Daoy (cell line): ENCODE results near the gene SPRED3. TPM values are rescaled to one million over a fixed set of nuclear protein-coding genes. Genes with fewer than 3 reads are reported as not detected.

Experiments
- DNase-seq: peaks from one replicate; pipeline ENCODE4 v3.0.0-alpha.2; 2015; ENCODE audit warnings: low read depth
- total RNA-seq: library from RNA; depleted of rRNA; stranded (reverse); fragments of >200 nt; shearing (Covaris generic); gene quantifications from 2 replicates; pipeline ENCODE4 v1.2.3, GENCODE V29; 2014

SPRED3 gene
- total RNA-seq, 1 experiment from 2014 or later: 0.91 TPM

DNA sequence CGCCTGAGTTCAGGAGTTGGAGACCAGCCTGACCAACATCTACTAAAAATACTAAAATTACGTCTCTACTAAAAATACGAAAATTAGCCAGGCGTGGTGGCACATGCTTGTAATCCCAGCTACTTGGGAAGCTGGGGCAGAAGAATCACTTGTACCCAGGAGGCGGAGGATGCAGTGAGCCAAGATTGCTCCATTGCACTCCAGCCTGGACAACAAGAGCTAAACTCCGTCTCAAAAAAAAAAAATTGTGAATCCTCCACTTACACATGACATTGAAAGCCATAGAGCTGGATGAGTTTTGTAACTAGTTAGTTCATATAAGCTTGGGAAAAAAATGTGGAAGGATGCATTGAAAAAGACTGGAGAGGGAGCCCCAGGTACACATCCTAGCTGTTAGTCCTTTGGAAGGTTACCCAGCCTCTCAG lies 14.6 kb upstream of the SPRED3 start:
- DNase-seq: no peak

DNA sequence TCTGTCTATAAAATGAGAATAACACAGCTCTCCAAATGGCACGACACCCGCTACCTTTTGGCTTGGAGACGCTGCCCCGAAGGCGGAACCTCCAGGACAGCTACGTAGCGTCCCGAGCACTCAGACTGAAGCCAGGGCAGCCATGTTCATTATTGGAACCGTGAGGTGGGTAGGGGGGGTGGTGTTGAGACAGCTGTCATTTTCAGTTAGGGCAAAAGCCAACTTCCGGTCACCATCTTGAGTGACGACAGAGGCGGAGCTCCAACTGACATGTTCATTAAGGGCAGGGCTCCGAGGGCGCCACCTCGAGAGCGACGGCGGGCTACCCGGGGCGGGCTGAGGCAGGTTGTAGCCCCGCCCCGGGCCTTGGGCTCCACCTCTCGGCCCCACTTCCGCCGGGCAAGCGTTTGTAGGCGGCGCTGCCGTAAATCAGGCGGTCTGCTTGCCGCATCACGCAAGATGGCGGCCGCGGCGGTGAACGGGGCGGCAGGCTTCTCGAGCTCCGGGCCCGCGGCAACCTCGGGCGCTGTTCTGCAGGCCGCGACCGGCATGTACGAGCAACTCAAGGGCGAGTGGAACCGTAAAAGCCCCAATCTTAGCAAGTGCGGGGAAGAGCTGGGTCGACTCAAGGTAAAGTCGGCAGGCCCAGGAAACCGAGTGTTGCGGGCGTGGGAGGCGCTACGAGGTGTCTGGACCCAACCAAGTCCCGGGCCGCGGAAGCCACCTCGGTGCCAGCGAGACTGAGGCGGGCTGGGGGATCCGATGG lies 14.0 kb upstream of the SPRED3 start, which contains the start of gene PSMD8:
Gene PSMD8, plus strand, starts transcription at position 240 of the 766 bp plus-strand sequence. Its CDS starts 31 bp downstream, at position 271.
- peak; percentile 99 for DNase-seq

DNA sequence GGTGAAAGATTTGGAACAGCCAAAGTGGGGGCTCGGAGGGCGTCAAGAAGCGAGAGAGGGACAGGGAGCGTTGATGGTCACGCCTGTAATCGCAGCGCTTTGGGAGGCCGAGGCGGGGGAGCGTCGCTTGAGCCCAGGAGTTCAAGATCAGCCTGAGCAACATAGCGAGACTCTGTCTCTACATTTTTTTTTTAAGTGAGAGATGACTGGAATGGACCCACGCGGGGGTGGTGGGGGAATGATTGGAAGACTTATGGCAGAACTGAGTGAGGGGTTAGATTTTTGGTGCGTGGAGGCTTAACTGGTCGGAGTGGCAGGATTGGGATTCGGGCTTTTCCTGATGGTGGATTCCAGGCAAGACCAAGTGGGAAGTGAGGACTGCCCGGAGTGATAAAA lies 13.4 kb upstream of the SPRED3 start:
- no peak for DNase-seq

DNA sequence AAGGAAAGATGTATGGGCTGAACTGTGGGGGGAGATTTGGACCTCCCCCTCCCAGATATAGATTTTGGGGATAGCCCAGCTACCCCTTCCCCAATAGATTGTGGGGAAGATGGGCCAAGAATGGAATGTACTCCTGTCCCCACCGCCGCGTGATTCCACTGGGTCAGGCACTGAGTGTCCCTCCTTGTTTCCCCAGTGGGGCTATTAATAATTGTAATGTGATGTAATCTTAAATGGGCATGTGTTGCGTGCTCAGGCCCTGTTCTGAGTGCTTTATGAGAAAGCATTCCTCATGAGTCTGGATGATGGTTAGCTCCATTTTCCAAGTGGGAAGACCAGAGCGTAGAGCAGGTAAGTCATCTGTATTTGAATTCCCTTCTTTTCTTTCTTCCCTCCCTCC lies 12.7 kb upstream of the SPRED3 start:
- DNase-seq: no peak

DNA sequence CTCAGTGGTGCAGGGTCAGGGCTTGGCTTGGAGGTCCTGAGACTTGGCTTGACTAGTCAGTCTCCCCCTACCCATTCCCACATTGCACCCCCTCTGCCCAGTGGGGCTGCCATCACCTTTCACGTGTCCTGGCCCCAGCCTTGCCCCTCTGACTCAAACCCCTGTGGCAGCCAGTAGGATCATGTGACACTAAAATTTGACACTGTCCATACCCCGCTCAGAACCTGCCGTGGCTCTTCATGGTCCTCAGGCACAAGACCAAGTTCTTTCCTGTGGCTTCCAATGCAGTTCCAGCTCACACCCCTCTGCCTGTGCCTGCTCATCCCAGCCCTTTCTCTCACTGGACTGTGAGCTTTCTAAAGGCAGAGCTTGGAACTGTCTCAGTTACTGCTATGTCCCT lies 11.9 kb upstream of the SPRED3 start:
- DNase-seq: no peak

DNA sequence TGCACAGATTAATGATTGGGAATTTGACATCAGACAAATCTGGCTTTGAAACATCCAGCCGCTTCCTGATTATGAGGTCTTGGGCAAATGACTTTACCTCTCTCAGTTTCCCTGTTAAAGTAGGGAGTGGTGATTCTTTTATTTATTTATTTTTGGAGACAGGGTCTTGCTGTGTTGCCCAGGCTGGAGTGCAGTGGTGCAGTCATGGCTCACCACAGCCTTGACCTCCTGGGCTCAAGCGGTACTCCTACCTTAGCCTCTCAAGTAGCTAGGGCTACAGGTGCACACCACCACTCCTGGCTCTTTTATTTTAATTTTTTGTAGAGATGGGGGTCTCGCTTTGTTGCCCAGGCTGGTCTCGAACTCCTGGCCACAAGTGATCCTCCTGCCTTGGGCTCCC lies 11.4 kb upstream of the SPRED3 start:
- no peak for DNase-seq

DNA sequence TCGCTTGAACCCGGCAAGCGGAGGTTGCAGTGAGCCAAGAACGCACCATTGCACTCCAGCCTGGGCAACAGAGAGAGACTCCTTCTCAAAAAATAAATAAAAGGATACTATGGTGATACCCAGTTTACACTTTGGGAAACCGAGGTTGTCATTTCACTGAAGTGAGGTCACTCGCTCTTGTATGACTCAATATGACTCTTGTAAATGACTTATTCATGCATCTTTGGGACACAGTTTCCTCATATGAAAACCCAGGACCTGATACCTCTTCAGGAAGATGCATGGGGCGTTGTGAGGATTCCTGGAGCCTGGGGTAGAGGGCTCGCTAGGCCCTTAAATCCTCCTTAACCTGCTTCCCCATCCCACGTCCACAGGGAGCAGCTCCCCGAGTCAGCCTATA lies 9.6 kb upstream of the SPRED3 start:
- DNase-seq: no peak

DNA sequence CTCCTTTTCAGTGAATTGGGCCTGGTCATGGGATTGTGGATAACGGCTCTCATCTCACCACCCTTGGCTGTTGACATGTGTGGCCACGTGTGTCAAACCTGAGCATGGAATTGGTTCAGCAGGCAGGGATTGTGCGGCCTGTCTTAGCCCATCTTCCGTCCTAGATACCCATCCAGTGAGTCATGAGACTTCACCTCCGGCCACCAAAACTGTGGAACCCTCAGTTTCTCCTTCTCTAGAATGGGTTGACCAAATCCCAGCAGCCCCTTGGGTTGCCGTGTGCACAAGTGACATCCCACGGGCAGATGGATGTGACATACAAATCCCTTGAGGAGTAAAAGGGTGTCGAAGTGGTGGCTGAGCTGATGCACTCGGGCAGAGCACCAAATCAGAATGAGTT lies 7.4 kb upstream of the SPRED3 start:
- no peak for DNase-seq

DNA sequence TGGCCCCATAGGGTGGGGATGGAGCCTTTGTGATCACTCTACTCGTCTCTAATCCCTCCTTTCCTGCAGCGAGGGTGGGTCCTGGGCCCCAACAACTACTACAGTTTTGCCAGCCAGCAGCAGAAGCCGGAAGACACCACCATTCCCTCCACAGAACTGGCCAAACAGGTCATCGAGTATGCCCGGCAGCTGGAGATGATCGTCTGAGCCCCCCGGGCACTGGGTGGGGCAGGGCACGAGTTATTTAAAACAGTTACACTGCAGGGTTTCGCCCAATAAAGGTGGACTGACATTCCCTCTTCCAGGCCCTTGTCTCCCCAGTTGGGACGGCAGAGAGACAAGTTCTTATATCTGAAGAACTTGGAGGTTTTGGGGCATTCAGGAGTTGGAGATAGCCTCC lies 5.3 kb upstream of the SPRED3 start:
- no peak for DNase-seq

DNA sequence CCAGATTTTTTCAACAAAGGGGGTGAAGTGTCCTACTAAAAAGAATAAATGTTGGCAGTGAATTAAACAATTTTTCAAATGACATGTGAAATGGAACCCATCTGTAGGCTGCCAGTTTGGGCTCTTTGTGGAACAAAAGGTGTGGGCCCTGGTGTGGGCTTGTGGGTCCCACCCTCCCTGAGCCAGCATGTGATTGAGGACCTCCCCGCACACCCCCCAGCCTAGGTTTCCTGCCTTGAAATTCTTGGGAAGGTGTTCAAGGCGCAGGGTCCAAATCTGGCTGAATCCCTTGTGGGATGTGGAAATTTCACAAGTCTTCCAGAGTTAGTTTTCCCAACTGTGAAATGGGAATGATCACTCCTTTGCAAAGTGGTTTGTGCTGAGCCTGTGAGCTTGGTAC lies 4.8 kb upstream of the SPRED3 start:
- DNase-seq: no peak

DNA sequence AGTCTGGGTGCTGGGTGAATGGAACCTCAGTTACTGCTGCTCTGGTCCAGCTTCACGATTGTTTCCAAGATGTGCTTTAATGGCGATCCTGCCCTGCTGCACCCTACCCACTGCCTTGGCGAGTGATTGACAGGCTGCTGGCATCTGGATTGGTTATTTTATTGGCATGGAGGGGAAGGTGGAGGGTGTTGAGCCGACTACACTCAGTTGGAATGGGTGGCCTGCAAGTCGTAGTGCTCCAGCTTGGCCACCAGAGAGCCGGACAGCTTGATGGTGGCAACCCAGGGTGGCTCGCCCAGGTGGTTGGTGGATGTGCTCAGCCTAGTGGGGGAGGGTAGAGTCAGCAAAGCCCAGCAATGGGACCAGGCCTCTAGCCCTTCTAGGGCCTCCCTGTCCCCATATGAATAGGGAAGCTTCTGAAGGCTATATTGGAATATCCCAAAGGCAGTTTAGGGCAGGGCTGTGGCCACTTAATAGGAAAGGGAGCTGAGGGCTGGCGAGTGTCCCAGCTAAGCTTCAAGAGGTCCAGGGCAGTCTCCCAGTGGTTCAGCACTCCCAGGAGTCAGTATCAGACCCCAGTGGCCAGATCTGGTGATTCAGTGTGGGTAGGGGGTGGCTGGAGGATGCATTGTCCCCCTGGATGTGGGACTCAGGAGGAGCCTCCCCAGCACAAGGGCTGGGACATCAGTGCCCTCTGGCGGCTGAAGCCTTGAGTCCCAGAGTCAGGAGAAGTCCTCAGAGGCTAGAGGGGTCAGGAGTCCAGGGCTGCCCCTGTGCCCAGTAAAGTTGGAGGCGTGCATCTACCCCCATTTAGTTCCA lies 4.1 kb upstream of the SPRED3 start:
- peak; percentile 51 for DNase-seq

DNA sequence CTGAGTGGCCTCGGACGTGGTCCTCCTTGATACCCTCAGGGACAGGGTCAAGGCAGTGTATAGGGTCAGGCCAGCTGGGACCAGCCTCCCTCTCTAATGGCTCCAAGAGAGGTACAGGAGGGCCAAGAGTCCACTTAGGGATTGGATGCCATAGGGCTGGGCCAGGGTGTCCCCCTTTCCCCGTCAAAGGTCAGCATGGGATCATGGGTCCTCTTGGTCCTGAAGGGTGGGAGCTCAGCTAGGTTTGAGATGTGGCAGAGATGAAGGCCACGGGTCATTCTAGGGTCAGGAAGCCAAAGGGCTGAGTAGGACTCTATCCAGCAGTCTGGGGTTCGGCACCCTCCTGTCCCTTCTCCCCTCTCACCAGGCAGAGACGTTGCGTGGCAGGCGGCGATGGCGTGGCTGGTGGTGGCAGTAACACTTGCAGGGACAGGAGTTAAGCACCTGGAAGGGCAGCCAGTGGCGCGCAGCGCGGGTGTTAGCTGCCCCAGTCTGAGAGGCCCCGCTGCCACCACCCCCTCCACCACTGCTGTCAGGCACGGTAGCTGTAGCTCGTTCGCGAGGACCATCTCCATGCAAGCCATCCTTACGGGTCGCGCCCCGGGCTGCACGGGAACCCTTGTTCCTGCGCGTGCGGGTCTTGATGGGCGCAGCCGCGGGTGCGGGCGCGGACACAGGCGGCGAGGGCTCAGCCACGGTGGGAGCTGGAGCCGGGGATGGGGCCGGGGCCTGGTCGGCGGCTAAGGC lies 3.3 kb upstream of the SPRED3 start:
- no peak for DNase-seq

DNA sequence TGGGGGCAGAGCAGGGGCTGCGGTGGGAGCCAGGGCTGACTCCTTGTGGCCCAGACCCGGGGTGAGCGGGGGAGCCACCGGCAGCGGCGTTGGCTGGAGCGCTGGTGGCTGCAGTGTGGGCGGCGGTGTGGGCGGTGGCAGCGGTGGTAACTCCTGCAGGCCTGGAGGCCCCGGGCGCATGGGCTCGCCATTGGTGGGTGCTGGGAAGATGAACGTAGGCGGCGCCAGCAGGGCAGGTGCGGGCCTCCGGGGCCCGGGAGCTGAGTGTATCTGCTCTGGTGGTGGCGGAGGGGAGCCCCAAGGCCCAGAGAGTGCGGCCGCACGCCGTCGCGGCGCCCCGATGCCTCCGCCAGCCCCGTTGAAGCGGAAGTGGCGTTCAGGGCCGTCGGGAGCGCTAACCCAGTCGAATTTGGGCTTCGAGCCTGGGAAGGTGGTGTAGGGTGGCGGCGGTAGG lies 2.7 kb upstream of the SPRED3 start:
- DNase-seq: no peak

DNA sequence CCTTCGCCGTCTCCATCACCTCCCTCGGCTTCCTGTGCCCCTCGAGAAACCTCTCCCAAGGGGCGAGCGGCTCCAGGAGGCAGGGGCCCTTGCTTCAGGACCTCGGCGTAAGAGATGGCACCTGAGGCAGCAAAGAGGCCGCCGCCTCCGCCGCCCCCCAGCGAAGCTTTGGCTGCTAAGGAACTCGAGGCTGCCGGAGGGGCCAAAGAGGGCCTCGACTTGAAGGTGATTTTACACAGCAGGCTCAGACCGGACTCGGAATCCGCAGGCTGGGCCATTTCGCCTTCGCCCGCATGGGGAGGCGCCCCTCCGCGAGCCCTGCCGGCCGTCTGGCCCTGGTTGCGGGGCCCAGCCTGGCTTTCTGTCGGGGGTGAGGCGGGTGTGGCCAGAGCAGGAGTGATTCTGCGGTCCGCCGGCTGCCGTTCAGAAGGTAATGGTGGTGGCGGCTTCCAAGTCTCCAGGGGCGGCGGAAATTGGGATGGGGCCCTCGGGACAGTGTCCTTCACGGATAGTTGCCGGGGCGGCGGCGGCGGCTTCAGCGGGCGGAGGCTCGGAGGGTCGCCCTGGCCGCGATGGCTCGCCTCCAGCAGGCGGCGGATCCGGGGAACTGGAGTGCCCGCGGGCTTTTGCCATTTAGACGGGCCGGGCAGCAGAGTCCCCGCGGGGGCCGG lies 2.1 kb upstream of the SPRED3 start:
- DNase-seq: no peak

DNA sequence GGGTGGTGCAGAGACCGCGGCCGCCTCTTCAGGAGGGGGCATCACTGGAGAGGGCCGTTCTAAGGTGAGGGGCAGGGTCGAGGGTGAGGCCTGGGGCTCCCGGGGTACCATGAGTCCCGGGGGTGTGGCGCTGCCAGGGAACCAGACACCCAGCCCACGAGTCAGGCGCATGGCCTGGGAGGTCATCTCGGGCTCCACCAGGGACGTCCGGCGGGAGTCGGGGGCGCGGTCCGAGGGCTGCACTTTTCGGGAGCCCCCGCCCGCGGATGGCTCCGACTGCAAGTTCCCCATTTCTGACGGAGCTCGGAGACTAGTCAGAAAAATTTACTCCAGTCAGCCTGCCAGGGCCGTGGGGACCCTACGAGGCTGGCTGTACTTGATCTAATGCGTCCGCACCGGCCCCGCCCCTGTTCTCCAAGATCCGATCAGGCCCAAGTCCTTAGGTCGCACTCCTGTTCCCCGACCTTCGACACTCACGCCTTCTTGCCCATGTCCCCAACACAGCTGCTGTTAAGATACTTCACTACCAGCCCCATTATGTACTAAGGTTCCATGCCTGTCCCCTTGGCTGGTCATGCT lies 1.4 kb upstream of the SPRED3 start:
- peak; percentile 43 for DNase-seq

DNA sequence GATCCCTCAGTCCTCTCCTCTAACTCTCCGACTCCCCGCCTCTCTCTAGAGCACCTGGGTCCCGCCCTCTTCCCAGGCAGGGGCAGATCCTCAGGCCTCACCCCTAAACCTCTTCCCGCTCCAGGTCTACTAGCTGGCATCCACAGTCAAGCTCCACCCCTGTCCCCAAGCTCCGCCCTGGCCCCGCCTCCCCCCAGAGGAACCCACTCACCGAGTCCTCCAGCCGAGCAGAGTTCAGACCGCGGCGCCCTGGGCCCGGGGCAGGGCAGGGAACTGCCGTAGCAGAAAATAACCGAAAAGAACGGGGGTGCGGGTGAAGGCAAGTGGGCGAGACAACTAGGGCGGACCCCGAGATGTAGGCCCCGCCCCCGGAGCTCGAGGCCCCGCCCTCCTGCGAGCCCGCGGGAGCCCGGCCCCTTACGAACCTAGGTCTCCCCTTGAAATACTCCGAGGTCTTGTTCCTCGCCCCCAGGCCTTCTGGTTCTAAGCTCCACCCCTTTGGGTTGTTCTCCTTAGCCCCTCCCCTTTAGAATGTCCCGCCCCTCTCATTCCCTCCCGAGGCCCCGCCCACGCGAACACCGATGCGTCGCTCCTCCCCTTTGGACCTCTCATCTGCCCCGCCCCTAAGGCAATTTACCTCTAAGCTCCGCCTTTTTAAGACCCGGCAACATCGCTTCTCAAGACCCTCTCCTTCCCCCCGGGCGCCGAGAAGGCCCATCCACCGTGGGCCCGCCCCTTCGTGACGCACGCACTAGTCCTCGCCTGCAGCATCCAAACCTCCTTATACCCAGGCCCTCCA lies 748 bp upstream of the SPRED3 start, which contains the start of gene GGN:
Gene GGN, minus strand, starts transcription at position 485 of the 799 bp plus-strand sequence. CDS start 773 bp downstream, outside the sequence.
- DNase-seq: peak; percentile 92

DNA sequence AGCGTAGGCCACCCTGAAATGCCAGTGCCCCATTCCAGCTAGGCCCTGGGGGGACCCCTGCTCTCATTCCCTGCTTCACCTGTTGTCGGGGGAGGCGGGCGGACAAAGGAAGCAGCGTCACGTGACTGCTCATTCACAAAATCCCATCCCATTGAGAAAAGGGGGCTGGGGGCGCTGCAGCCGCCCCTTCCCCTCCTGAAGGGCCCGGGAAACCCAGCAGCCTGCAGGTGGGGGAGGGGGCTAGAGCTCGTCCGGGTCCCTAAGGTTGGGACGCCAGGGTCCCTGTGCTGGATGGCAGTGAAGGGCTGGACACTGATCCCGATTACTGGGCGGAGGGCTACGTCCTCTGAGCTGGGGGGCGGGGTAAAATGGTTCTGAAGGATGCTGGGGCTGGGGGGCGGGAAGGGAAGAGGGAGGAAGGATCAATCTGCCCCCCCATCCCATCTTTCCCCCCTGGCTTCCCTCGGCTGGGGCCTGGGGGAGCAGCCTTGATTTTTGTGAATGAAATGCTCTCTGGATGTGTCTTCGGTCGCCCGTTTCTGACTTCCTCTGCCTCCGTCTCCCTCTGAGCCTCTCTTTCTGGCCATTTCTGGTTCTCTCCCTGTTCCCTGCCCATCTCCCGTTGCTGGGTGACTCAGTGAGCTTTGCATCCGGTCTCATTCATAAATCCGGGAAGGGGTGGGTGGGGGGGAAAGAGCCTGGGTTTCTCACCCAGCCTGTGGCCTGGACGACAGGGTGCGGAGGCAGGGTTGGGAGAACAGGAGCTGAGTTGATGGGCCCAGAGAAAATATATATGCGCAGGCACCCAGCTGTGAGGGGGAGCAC lies 816 bp downstream of the SPRED3 start:
- peak; percentile 86 for DNase-seq

DNA sequence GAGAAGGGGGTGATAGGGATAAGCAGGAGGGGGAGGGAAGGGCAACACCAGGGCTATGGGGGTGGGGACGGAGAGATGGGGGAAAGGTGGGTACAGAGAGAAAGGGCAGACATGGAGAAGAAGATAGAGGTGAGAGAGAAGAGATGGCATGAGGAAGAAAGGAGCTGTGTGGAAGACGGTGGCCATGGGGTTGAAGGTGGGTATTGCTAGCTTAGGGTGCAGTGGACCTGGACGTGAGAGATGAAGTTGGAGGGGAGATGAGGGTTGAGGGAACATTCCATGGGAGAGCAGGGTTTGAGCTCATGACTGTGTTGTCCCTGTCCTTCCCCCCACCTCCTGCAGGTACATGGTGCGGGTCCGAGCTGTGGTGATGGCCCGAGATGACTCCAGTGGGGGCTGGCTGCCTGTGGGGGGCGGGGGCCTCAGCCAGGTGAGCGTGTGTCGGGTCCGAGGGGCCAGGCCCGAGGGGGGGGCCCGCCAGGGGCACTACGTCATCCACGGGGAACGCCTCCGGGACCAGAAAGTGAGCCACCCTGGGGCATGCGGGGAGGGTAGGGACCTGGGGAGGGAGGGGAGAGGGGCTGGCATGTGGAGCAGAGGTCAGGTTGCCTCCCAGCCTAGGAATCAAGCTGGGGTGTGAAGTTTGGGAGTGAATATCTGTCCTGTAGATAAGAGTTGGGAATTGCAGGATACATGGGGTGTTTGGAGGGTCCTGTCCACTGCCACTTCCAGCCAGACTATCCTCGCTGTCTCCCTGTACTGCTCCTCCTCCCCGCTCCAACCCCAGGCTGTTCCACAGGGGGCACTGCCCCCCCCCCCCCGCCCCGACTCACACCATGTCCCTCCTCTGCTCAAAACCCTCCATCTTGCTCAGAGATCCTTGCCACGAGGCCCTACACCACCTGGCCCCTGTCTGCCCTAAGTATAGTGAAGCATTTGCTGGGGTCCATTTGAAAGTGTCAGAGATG lies 1.7 kb downstream of the SPRED3 start:
- no peak for DNase-seq
